ENCODE measurements around the gene PCNP.
"Not testable (repeated sequence)": the region's sequence is repeated elsewhere in the genome, so short reads cannot be mapped to it uniquely, and the experiment has no call there.

Gene PCNP

DNA sequence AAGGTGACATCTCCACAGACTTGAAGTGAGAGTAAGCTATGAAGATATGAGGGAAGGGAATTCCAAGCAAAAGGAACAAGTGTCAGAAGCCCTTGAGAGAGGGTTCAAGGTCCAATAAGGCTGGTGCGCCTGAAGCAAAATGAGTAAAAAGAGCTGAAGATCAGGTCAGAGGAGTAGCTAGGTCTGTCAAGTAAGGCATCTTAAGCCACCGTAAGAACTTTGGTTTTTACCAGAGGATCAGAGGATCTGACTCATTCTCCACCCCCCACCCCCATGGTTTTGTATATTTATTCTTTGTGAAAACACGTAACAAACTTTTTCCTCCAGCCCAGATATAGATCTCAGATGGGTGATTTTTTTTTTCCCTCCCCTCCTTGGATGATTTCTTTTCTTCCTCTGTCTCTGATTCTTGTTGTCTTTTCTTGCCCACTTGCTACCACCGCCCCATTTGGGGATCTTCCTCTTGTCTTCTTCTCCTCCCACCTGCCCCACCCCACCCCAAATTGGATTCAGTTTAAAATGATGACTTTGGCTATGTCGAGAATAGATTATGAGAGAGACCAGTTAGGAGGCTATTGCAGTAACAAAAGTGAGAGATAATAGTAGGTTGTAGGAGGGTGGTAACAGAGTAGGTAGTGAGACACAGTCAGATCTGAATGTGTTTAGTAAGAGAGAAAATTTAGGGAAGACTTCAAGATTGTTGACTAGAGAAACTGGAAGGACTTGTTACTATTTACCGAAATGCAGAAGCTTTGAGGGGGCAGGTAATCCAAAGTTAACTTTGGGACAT, 6.3 kb upstream of the PCNP start:
- DNase-seq = no peak

DNA sequence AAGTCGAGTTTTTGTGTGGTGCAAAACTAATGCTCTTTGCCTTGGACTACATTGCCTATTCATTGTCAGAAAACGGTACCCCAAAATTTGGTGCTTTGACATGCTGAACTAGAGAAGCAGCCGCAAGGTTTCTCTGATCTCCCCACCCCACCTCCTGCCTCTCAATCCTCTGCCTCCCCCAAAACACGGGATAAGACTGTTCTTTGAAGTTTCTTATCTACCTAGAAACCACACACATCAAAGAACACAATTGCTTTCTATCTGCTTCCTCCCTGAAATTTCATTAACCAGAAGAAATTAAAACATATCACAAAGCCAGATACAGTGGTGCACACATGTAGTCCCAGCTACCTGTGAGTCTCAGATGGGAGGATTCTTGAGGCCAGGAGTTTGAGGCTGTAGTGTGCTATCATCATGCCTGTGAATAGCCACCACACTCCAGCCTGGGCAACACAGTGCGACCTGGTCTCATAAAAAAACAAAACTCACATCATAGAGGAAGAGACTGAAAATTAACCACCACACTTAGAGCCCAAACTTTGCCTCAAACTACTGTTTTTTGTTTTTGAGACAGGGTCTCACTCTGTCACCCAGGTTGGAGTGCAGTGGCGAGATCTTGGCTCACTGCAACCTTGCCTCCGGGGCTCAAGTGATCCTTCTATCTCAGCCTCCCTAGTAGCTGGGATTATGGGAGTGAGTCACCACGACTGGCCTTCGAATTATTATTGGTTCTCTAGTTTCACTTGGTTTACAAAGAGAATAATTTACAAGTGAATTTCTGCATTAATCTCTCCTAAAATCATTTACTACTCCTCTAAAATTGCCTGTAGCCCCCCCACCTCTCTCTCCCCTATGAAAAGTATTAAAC, 2.7 kb upstream of the PCNP start:
- no peak for DNase-seq

DNA sequence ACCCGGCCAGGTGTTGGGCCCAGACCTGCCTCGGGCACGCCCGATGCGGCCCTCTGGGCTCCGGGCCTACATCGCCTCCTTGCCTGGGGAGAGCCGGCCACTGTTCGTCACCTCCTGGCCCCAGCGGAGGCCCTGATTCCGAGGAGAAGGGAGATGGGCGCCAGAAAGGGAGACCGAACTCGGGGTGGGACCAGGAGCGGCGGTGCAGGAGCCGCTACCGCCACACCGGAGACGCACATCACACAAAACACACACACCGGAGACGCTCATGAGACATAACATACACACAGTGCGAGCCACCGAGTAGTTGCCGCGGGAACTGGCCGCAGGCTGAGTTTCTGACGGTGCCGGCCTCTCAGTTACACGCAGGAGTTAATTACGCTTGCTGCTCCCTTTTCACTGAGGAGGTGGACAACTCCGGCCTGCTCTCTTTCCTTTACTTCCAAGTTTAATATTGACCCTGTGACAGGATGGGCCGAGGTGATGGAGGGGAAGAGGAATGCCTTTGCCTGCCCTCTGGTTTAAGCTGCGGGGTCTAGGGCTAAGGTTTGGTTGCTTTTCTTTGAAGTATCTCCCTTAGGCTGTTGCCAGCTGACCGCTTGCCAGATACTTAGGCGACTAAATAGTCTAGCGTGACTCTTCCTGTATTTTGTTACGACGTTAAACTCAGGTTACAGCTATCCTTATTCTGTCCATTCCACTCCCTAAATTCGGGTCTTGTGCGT, 570 bp downstream of the PCNP start:
- no peak for DNase-seq

DNA sequence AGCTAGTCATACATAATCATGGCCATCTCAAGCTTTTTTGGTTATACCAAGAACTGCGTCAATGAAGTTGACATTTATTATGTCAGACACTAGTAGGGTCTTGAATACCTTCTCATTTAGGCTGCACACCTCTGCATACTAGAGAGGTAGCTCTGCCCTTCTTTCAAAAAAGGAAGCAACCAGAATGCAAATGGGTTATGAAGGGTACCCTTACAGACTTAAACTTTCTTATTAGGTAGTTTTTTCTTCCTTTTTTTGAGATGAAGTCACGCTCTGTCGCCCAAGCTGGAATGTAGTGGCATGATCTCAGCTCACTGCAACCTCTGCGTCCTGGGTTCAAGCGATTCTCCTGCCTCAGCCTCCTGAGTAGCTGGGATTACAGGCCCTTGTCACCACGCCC, 3.3 kb downstream of the PCNP start:
- no peak for DNase-seq

DNA sequence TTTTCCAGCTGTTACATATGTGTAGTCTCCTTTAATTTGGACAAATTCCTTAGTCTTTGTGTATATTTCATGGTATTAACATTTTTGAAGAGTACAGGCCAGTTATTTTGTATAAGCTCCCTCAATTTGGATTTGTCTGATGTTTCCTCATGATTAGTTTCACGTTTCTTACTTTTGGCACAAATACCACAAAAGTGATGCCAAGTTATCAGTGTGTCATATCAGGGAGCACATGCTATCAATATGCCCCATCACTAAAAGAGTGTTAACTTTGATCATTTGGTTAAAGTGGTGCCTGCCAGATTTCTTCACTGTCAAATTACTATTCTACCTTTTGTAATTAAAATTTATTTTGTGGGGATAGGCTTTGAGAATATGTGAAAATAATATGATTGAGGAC, 14.6 kb downstream of the PCNP start:
- no peak for DNase-seq

DNA sequence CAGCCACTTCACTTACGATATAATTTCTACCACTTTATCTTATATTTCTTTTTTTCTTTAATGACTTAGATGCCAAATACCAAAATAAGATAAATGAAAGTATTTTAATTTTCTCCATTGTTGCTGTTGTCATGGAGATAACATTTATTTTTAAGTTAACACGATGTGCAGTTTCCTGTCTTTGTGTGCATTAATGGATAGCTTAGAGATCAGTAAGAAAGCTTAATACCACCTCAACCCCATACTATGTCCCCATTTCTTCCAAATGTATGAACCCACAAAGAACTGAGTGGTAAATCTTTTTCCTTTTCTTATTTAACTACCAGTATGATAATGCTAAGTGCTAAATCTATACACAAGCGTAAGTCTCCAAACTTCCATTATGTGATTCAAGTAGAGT, 17.1 kb downstream of the PCNP start:
- no peak for DNase-seq

DNA sequence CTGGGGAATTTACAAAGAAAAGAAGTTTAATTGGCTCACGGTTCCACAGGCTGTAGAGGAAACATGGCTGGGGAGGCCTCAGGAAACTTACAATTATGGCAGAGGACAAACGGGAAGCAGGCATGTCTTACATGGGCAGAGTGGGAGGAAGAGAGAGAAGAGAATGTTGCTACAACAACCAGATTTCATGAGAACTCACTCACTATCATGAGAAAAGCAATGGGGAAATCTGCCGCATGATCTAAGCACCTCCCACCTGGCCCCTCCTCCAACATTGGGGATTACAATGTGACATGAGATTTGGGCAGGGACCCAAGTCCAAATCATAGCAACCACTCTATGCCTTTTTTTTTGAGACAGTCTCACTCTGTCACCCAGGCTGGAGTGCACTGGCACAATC, 28.8 kb downstream of the PCNP start:
- no peak for DNase-seq

DNA sequence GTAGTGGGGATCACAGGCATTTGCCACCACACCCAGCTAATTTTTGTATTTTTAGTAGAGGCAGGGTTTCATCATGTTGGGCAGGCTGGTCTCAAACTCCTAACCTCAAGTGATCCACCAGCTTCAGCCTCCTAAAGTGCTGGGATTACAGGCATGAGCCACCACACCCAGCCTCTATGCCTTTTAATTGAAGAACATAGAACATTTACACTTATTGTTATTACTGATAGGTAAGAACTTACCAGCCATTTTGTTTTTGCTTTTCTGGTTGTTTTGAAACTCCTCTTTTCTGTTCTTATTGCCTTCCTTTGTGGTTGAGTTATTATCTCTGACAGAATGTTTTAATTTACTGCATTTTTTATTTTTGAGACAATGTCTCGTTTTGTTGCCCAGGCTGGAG, 29.2 kb downstream of the PCNP start:
- no peak for DNase-seq

DNA sequence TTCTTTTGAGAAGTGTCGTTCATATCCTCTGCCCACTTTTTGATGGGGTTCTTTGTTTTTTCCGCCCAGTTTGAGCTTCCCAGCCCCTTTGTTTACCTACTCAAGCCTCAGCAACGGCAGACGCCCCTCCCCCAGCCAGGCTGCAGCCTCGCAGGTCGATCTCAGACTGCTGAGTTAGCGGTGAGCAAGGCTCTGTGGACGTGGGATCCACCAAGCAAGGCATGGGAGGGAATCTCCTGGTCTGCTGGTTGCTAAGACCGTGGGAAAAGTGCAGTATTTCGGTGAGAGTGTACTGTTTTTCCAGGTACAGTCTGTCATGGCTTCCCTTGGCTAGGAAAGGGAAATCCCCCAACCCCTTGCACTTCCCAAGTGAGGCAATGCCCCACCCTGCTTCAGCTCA, 31.4 kb downstream of the PCNP start:
- DNase-seq = not testable (repeated sequence)

DNA sequence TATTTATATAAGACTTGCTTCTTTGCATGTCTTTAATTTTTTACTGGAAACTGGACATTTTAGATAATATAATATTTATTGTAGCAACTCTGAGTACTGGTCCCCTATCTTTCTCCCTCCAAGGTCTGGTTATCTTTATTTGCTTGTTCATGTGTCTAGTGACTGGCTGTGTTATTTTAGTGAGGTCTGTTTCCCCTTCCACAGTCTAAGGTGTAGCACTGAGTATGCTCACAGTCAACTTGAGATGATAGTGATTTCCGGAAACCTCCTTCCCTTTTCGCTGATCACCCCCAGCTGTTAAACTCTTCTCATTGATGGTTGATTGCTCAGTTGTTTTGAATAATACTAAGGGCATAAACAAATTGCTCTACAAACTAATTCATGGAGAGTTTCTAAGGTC, 37.0 kb downstream of the PCNP start:
- no peak for DNase-seq

DNA sequence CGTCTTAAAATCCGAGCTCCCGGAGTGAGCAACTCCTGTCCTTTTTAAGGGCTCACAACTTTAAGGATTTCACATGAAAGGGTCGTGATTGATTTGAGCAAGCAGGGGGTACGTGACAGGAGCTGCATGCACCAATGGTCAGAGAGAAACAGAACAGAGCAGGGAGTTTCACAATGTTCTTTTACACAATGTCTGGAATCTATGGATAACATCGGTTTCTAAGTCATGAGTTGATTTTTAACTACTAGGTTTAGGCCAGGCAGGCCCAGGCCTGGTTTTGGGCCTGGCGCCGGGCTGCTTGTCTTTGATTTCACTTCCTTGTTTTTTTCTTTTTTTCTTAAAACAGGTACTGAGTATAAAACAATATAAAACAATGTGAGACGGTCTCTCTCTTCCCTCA, 39.0 kb downstream of the PCNP start:
- not testable (repeated sequence) for DNase-seq

DNA sequence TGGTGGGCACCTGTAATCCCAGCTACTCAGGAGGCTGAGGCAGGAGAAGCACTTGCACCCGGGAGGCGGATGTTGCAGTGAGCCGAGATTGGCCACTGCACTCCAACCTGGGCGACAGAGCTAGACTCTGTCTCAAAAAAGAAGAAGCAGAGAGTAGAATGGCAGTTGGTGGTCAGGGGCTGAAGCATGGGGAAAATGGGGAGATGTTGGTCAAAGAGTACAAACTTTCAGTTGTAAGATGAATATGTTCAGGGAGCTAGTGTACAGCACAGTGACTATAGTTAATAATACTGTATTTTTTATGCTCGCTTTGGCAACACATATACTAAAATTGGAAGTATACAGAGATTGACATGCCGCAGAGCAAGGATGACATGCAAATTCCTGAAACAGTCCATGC, 41.5 kb downstream of the PCNP start:
- DNase-seq = no peak

DNA sequence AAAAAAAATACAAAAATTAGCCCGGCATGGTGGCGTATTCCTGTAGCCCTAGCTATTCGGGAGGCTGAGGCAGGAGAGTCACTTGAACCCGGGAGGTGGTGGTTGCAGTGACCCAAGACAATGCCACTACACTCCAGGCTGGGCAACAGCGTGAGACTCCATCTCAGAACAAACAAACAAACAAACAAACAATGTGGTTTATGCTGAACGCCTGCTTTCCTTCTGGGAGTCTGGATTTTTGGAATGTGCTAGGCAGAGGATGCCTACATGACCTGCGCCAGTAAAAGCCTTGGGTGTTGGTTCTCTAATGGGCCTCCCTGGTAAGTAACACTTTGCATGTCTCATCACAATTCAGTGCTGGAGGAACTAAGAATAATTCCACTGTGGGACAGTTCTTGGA, 43.5 kb downstream of the PCNP start:
- no peak for DNase-seq

DNA sequence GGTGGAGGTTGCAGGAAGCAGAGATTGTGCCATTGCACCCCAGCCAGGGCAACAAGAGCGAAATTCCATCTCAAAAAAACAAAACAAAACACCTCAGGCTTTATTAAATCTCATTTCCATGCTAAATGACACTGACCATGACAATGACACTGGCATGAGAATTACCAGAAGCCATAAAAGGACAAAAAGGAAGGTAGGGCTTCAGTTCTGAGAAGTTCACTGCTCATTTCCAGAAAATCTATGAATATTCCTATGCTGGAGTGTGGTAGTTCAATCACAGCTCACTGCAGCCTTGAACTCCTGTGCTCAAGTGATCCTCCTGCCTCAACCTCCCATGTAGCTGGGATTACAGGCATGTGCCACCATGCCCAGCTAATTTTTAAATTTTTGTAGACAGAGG, 44.7 kb downstream of the PCNP start:
- DNase-seq = no peak

DNA sequence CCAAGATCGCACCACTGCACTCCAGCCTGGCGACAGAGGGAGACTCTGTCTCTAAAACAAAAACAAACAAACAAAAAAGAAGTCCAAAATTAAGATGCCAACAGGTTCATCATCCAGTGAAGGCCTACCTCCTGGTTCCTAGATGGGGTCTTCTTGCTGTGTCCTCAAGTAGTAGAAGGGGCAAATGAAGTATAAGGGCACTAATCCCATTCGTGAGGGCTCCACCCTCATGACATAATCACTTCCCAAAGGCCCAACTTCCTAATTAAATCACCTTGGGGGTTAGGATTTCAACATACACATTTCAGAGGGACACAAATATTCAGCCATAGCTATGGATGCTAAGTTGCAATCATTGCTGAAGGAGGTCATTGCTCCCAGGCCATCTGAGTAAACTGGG, 45.8 kb downstream of the PCNP start:
- DNase-seq = no peak

DNA sequence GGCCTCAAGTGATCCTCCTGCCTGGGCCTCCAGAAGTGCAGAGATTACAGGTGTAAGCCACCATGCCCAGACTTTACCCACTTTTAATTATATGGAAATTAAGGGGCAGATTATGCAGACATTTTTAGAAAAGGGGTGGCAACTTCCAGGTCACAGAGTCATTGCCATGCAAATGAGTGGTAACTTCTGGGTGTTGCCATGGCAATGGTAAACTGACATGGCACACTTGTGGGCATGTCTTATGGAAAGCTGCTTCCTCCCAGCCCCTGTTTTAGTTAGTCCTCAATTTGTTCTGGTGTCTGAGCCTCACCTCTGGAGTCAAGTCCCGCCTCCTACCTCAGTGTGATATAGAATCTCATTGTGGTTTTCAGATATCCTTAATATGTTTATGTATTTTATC, 49.7 kb downstream of the PCNP start:
- DNase-seq = no peak

DNA sequence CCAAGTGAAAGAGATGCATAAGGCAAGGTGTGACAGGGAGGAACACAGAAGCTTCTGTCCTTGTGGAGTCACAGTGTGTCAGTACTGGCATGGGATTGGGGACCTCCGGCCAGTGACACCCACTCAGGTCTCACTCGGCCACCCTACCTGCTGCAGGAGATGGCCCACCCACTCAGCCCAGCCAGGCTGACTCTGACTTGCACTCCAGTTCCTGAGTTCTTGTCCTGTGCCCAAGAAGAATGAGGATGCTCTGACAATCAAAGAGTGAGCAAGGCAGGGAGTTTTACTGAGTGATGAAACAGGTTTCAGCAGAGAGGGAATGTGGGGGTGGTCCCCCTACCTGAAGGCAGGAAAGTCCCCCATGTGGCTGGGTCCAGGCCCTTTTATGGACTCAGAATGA, 50.9 kb downstream of the PCNP start:
- DNase-seq = no peak

DNA sequence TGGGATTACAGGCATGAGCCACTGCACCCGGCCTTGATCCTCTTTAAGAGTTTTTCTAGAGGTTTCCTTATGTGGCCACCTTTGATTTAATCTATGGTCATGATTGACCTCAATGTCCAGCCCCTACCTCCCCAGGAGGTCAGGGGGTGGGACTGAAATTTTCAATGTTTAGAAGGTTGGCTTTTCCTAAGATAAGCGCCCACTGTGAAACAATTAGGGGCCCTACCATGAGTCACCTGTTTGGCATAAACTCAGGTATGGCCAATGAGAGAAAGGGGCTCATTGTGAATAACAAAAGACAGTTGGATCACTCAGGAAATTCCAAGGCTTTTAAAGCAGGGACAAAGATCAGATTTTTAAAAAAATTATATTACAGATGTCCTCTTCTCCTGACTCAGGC, 51.9 kb downstream of the PCNP start:
- no peak for DNase-seq

DNA sequence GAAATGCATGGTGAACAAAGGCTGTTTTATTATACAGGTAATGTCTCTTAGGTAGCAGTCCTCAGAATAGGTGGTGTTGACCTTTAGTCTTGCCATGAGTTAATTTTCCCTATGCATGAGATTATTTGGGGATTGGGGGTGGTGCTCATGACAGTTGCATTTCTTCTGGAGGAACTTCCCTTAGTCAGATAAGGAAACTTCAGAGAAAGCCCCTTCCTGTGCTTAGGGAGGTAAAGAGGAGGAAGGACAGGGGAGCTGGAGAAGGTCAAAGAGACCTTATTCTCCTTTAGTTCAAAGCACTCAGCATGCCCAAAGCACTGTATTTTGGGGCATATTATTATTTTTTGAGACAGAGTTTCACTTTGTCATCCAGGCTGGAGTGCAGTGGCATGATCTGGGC, 55.2 kb downstream of the PCNP start:
- DNase-seq = no peak

DNA sequence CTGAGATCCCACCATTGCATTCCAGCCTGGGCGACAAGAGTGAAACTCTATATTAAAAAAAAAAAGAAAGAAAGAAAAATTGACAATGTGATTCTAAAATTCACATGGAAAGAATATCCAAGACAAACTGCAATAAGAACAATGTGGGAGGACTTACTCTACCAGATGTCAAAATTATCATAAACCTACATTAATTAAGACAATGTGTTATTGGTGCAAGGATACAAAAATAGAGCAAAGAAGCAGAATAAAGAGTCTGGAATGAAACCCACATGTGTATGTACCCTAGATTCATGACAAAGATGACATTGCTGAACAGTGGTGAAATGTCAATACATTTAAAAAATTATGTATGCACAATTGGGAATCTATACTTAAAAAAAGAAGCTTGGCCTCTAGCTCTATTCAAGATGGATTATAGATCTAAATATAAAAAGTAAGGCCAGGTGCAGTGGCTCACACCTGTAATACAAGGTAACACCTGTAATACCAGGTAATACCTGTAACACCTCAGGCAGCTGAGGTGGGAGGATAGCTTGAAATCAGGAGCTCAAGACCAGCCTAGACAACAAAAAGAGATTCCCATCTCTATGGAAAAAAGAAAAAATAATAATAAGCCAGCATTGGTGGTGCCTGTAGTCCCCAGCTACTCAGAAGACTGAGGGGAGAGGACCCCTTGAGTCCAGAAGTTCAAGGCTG, 57.3 kb downstream of the PCNP start:
- DNase-seq = no peak

DNA sequence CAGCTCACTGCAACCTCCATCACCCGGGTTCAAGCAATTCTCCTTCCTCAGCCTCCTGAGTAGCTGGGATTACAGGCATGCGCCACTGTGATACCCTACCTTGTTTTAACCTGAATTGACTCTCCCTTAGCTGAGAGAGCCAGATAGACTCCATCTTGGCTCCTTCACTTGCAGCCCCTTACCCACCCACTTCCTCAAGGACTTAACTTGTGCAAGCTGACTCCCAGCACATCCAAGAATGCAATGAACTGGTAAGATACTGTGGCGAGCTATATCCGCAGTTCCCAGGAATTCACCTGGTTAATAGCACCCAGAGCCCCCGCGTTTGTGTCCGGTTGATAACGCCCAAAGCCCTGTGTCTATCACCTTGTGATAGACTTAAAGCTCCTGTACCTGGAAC, 58.0 kb downstream of the PCNP start:
- not testable (repeated sequence) for DNase-seq

DNA sequence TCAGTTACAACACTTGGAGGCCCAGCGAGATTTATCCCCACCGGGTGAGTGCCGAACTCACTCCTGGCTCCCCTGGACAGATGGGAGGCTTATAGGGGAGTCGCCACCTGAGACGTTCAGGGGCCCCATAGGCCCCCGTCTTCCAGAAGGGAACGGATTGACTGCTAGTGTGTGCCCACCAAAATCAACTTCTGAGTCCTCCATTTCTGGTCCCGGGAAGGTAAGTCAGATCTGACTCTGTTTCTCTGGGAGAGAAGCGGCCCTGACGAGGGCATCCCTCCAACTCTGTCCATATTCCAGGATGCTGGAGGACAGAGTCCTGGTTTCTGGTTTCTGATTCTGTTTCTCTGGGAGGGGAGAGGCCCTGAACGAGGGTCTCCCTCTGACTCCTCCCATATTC, 58.6 kb downstream of the PCNP start:
- DNase-seq = no peak

DNA sequence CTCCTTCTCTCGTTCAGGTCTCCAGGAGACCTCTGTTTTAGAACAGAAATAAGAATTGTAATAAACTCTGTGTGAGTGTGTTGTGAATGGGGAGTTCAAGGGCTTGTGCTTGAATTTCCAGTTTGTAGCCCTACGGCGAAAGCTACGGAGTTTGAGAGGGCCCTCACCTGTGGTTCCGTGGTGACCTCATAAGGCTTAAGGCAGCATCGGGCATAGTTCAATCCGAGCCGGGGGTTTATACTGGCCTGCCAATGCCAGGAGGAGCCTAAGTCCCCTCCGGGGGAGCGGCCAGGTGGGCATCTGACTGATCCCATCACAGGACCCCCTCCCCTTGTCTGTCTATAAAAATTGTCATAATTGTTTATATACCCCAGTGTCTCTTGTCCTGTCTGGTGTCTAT, 59.2 kb downstream of the PCNP start:
- no peak for DNase-seq
